Measurements from ENCODE around the gene DOK1. TPM values are rescaled to one million over a fixed set of nuclear protein-coding genes. Genes with fewer than 3 reads are reported as not detected.
A peak's percentile ranks its signal among the peaks of the same experiment; 100 is the strongest.

The DOK1 gene
- 6.0 TPM for total RNA-seq
- 18.7 TPM for polyA plus RNA-seq

DNA sequence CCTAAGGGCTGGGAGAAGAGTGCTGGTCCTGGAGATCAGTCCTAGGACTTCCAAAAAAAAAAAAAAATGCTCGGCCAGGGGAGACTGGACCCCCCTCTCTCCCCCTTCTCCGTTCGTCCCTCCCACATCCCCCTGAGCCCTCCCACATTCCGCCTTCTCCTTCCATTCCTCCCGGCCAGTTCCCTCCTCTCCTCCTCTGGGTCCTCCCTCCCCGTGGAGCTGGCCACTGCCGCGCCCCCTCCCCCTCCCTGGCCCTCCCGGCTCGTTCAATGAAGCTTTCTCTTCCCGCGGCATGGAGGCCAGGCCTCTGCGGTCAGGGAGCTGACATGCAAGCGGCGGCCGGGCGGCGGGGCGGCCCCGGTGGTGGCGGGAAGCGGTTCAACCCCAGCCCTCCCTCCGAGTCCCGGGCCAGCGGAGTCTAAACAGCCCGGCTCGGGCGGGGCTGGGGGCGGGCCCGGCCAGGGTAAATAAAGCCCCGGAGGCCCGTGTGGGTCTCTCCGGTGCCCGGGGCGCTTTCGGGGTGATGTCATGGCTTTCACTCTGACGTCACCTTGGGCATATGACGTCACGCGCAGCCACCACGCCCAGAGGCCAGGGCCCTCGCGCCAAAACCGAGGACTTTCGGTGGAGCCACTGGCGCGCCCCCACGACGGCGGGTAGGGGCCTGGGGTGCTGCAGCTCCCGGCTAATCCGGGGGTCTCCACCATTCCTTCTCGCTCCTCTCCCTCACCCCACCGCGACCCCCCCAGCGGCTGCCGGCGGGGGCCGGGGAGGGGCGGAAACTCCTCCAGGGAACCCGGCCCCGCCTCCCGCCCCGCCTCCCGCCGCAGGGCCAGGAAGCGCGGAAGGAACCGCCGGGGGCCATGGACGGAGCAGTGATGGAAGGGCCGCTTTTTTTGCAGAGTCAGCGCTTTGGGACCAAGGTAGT, at the start of gene DOK1, which contains the start of gene LOXL3:
TSS of gene DOK1 (plus strand) at position 829 of the 928 bp plus-strand sequence. CDS start at position 864, 35 bp downstream.
TSS of gene LOXL3 (minus strand) at position 51 of the 928 bp plus-strand sequence. CDS start 1,308 bp downstream, outside the sequence.
- DNase-seq (ENCODE audit: extremely low spot score): peak; percentile 81
- H3K36me3 ChIP-seq (ENCODE audit: insufficient read depth): no peaks in the 10 kb centered on the region
- peak within 1 kb of the TSS; percentile 64 for H3K4me3 ChIP-seq (ENCODE audit: low read depth, low read length)
- no peaks in the 10 kb centered on the region for H3K4me1 ChIP-seq (ENCODE audit: insufficient read depth)
- under 1% methylated on average over 73 of the region's 73 CpGs for WGBS
- H3K27ac ChIP-seq (ENCODE audit: low read depth): peak within 1 kb of the TSS; percentile 76

DNA sequence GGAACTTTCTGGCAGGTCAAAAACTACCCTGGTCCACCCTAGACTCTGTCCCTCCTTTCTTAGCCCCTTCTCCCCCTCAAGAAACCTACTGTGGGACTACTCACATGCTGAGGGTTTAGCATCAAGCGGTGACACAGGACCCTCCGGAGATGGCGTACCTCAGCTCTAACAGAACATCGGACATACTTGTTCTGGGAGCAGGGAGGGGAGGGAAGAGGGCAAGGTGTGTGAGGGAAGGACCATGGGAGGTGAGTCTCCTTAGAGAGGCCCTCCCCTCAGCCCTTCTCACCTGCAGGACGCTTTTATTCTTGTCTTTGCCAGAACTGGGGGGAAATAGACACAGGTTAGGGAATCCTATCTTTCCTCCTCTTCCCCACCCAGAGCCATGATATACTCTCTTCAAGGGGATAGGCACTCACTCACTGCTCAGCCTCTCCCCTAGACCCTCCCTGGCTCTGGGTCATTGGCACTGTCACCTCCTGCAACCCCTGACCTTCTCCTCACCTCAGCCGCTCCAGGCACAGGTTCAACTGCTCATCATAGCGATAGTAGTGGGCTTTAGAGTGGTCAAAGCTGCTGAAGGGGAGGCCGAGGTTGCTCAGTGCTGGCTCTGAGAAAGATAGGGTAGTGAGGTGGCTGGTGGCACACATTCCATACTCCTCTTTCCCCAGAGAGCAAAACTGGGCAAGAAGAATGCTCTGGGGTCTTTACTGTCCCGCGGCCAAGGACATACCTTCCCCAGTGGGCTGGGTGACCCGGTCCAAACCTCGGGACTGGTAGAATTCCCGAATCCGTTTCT, 48.9 kb upstream of the DOK1 start:
- no peak for DNase-seq (ENCODE audit: extremely low spot score)
- Histone ChIP-seq H3K27ac (ENCODE audit: low read depth) (no peak overlapping the region), H3K4me3 (ENCODE audit: low read depth, low read length) (no peak overlapping the region), H3K36me3 (ENCODE audit: insufficient read depth) (no peaks in the 10 kb centered on the region), H3K4me1 (ENCODE audit: insufficient read depth) (no peaks in the 10 kb centered on the region)
- 96% methylated on average over 14 of the region's 14 CpGs for WGBS

DNA sequence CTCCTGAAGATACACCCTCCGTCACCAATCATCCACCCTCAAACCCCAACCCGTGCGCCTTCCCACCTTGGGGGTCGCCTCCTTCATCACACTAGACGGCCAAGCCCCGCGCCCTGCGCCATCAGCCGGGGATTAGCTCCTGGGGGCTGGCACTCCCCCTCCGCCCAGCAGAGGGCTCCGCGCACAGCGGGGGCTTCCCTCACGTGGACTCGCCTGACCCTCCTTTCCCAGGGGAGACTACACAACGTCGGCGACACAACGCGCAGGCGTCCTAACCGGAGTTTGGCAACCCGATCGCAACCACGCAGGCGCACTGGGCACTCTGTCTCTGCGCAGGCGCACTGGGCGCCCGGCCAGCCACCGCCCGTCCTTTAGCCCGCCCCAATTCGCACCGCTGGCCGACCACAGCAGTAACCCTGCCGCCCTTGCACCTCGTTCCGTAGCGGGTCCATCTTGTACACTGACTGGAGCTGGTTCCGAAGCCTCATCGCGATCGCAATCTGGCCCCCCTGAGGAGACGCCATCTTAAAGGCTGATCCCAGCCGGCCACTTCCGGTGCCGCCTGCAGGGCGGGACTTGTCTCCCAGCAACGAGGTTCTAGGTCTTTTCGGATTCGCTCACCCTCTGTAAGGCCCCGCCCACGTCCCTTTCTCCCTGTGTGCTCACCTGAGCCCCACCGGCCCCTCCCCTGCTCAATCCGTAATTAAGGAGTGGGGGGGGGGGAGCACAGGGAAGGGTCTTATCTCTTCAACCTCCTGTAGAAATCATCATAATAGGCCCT, 47.2 kb upstream of the DOK1 start, which contains the start of gene PCGF1:
TSS of gene PCGF1 (minus strand) at position 551 of the 781 bp plus-strand sequence. CDS start at position 524, 27 bp downstream.
- DNase-seq (ENCODE audit: extremely low spot score): peak; percentile 97
- peak within 1 kb of the TSS; percentile 54 for H3K4me3 ChIP-seq (ENCODE audit: low read depth, low read length)
- no peaks in the 10 kb centered on the region for H3K4me1 ChIP-seq (ENCODE audit: insufficient read depth)
- under 1% methylated on average over 56 of the region's 56 CpGs for WGBS
- H3K27ac ChIP-seq (ENCODE audit: low read depth): peak within 1 kb of the TSS; percentile 95
- no peaks in the 10 kb centered on the region for H3K36me3 ChIP-seq (ENCODE audit: insufficient read depth)

DNA sequence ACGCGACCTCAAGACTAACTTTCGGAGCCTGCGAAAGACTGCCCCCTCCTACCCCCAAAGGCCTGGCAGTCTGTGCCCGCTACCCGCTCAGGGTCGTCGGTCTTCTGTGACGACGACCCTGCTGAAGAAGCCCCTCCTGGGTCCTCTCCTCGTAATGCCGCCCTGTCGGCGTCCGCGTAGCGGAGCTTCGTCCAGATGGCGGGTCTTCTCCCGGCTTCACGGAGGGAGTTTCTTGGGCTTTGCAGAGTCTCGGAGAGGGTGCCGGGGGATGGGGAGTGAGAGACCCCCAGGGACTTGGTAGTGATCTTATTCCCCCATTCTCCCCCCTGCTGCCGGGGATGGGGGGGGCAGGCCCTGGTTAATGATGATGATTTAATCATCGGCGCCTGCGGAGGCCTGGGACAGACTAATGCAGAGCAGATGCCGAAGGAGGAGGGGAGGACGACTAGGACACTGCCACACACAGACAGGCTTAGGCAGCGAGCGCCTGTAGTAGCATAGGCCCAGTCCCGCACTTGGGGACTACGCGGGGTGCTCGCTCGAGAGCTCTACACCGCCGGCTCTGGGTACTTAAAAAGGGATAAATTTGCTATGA, 46.5 kb upstream of the DOK1 start:
- Histone ChIP-seq H3K4me3 (ENCODE audit: low read depth, low read length) (peak overlapping the region; percentile 54), H3K4me1 (ENCODE audit: insufficient read depth) (no peaks in the 10 kb centered on the region), H3K27ac (ENCODE audit: low read depth) (peak overlapping the region; percentile 65), H3K36me3 (ENCODE audit: insufficient read depth) (no peaks in the 10 kb centered on the region)
- DNase-seq (ENCODE audit: extremely low spot score): no peak
- WGBS: 10% methylated on average over 38 of the region's 38 CpGs

DNA sequence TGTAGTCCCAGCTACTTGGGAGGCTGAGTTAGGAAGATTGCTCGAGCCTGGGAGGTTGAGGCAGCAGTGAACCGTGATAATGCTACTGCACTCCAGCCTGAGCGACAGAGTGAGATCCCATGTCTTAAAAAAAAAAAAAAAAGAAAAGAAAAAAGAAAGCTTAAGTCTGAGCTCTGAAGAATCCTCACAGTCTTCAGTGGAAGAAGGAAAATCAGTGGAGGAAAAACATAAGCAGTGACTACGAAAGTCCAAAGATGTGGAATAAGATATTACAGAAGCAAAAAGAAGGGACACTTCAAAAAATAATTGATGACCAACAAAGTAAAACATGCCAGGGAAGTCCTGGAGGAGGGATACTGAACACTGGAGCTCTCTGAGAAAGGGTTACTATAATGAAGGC, 44.2 kb upstream of the DOK1 start:
- no peaks in the 10 kb centered on the region for H3K36me3 ChIP-seq (ENCODE audit: insufficient read depth)
- WGBS: 75% methylated on average over 4 of the region's 4 CpGs
- no peak overlapping the region for H3K4me3 ChIP-seq (ENCODE audit: low read depth, low read length)
- H3K4me1 ChIP-seq (ENCODE audit: insufficient read depth): peaks cover 3% of the 10 kb centered on the region
- DNase-seq (ENCODE audit: extremely low spot score): no peak
- H3K27ac ChIP-seq (ENCODE audit: low read depth): no peak overlapping the region

DNA sequence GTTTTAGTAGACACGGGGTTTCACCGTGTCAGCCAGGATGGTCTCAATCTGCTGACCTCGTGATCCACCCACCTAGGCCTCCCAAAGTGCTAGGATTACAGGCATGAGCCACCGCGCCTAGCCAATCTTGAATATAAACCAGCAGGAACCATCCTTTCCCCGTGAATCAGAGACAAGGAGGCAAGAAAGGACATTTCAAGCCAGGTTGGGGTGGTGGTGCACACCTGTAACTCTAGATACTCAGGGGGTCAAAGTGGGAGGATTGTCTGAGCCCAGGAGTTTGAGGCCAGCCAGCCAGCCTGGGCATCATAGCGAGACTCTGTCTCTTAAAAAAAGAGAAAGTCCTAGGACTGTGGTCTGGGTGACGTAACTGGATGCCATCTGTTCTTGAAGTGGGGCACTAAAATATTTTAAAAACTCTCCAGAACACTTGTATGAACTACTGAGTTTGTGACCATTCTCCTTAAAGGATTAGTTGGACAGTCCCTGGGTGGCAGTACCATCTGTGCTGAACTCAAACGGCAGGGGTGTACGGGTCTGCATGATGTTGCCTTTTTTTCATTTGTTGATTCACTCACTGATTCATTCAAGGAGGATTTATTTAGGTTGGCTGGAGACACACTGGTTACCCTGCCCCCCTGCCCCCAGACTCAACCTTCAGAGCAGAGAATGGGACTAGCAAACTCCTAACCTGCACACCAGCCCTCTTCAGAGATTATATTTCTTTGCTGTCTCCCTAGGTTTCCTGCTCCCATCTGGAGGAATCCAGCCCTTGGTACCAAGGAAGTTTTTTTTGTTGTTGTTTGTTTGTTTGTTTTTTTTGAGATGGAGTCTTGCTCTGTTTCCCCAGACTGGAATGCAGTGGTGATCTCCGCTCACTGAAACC, 43.2 kb upstream of the DOK1 start:
- 30% methylated on average over 11 of the region's 11 CpGs for WGBS
- no peaks in the 10 kb centered on the region for H3K36me3 ChIP-seq (ENCODE audit: insufficient read depth)
- H3K4me1 ChIP-seq (ENCODE audit: insufficient read depth): peaks cover 3% of the 10 kb centered on the region
- H3K4me3 ChIP-seq (ENCODE audit: low read depth, low read length): no peak overlapping the region
- no peak overlapping the region for H3K27ac ChIP-seq (ENCODE audit: low read depth)
- DNase-seq (ENCODE audit: extremely low spot score): no peak

DNA sequence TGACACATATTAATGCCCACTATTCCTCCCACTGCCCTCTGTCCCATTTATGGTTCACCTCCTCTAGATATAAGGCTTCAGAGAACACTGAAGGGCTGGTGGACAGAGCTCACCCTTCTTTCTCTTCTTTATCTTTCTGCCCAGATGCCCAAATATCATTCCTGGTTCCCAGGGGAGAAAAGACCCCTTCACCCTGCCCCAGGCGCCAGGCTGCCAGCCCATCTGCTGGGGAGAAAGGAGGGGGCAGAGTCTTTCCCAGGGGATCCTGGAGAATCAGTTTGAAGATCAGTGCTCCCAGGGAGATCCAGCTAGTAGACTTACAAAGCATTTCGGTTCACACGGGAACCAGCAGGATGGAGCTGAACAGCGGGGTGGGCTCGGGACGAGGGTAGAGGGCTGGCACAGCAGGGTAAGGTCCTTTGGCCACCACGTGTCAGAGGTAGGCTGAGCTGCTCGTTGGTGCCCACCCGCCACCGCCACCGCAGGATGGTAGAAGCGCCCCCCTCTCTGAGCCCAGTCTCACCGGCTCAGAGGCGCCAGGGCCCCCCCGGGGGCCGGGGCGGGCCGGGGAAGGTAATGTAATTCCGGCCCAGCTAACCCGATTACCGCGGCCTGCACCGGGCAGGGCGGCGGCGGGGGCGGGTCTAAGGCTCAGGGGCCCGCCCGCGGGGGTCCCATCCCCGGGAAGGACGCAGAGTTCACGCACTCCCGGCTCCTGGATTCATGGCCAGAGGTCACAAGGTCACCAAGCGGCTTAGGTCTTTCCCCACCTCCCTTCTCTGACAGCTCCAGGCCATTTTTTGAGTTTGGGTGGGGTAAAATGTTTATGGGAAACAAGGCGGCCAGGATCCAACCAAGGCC, 41.5 kb upstream of the DOK1 start:
- Histone ChIP-seq H3K4me1 (ENCODE audit: insufficient read depth) (peaks cover 3% of the 10 kb centered on the region), H3K36me3 (ENCODE audit: insufficient read depth) (no peaks in the 10 kb centered on the region), H3K27ac (ENCODE audit: low read depth) (no peak overlapping the region), H3K4me3 (ENCODE audit: low read depth, low read length) (no peak overlapping the region)
- 4% methylated on average over 36 of the region's 36 CpGs for WGBS
- no peak for DNase-seq (ENCODE audit: extremely low spot score)

- Histone ChIP-seq H3K27ac (ENCODE audit: low read depth) (no peak overlapping the region), H3K4me3 (ENCODE audit: low read depth, low read length) (no peak overlapping the region), H3K36me3 (ENCODE audit: insufficient read depth) (no peaks in the 10 kb centered on the region), H3K4me1 (ENCODE audit: insufficient read depth) (peaks cover 3% of the 10 kb centered on the region)
- 4% methylated on average over 52 of the region's 52 CpGs for WGBS
- no peak for DNase-seq (ENCODE audit: extremely low spot score)
Observed at GRCh38 chr2:74513605-74514367, 40.7 kb upstream of the DOK1 start.

DNA sequence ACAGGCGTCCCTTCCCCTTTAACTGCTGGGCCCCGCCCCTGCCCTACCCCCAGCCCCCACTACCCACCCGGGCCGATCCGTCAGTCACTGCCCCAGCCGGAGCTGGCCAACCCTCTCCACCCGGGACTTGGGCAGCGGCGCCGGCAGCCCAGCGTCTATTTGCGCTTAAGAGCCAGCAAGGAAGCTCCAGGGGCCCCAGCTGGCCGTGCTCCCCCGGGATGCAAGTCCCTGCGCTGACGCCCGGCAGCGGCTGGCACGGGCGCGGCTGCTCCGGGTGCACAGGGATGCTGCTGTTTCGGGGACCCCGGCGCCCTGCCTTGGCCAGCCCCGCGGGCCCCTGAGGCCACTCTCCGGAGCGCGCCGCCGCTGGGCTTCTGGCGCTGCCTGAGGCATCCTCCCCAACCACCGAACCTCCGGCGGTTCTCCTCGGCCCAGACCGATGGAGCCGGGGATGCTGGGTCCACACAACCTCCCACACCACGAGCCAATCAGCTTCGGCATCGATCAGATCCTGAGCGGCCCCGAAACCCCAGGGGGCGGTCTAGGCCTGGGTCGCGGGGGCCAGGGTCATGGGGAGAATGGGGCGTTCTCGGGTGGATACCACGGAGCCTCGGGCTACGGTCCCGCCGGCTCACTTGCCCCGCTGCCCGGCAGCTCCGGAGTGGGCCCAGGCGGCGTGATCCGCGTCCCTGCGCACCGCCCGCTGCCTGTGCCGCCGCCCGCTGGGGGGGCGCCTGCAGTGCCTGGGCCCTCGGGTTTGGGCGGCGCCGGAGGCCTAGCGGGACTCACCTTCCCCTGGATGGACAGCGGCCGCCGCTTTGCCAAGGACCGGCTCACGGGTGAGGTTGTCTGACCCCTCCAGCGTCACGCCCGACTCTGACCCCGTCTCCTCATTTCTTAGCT, 39.9 kb upstream of the DOK1 start, which contains the start of gene TLX2:
TSS of gene TLX2 (plus strand) at position 83 of the 903 bp plus-strand sequence. CDS start at position 440, 357 bp downstream.
- WGBS: 3% methylated on average over 82 of the region's 82 CpGs
- Histone ChIP-seq H3K27ac (ENCODE audit: low read depth) (no peak within 1 kb of the TSS), H3K36me3 (ENCODE audit: insufficient read depth) (no peaks in the 10 kb centered on the region), H3K4me1 (ENCODE audit: insufficient read depth) (peaks cover 3% of the 10 kb centered on the region), H3K4me3 (ENCODE audit: low read depth, low read length) (no peak within 1 kb of the TSS)
- DNase-seq (ENCODE audit: extremely low spot score): no peak
